Fibroblast of the aortic adventitia (primary cell): Measurements from ENCODE around the gene INO80D. TPM values are rescaled to one million over a fixed set of nuclear protein-coding genes. Genes with fewer than 3 reads are reported as not detected.
"Not testable (repeated sequence)": the region's sequence is repeated elsewhere in the genome, so short reads cannot be mapped to it uniquely, and the experiment has no call there.

Source experiments
- DNase-seq: peaks from one replicate; pipeline ENCODE4 v3.0.0-alpha.2; 2010; ENCODE audit warnings: low read depth
- H3K4me3 ChIP-seq: 2 replicates; pipeline ENCODE4 v1.5.1; 2011; ENCODE audit warnings: low read depth, mild to moderate bottlenecking, control low read depth, low read length, moderate library complexity
- CTCF ChIP-seq: IDR thresholded peaks from 2 replicates; pipeline ENCODE4 v1.5.1; 2011; ENCODE audit warnings: mild to moderate bottlenecking, low read length, control low read depth, inconsistent platforms; ENCODE audit not compliant: insufficient read depth
- total RNA-seq: library from RNA; depleted of rRNA; stranded (reverse); fragments of >200 nt; gene quantifications from 2 replicates; pipeline ENCODE4 v1.2.3, GENCODE V29; 2012; ENCODE audit warnings: low replicate concordance

The INO80D gene
- total RNA-seq, 1 donor, result 12.0 TPM

DNA sequence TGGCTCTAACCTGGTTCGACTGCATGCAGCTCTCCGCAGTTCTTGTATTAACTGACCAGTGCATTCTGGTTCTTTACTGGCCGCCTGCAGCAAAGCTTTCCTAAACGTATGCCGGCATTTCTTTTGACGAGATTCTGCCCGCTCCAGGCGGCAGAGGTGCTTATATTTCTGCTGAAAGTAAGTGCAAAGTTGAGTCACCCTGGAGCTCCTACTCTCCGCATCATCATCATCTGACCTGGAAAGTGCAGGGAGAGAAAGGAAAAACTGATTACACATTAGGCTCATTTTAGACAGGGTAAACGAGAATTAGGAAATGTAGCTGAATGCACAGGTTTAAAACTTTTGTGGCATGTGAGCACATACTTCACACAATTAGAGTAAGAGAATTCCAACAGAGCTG, 57.9 kb downstream of the INO80D start:
- no peak for DNase-seq
- TF ChIP-seq CTCF, result no peak
- no peak overlapping the region for H3K4me3 ChIP-seq

DNA sequence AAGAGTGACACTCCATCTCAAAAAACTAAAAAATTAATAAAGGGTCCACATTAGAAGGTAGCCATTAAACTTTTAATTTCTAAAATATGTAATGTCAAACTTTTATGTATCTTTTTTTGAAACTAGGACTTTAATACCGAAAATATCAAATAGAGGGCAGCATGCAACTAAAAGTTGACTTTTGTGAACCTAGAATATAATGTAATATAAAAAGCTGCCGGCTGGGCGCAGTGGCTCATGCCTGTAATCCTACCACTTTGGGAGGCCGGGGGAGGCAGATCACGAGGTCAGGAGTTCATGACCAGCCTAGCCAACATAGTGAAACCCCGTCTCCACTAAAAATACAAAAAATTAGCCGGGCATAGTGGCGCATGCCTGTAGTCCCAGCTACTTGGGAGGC, 62.8 kb downstream of the INO80D start:
- peak; percentile 19 for TF ChIP-seq CTCF
- no peak overlapping the region for H3K4me3 ChIP-seq
- DNase-seq, result peak; percentile 25

DNA sequence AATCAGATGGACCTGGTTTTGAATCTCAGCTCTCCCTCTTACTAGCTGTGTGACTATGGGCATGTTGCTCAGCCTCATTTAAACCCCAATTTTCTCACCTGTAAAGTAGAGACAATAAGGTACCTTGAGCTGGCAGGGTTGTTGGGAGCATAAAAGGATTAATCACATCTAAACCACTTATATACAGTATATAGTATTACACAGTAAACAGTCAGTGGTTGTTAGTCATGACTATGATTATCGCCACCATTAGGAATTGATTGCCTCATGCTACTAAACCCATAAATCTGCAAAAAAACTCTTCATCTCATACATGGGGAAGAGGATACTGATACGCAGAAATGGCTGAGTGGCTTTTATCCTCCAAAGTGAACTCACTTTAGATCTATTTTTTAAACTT, 65.8 kb downstream of the INO80D start:
- no peak for DNase-seq
- TF ChIP-seq CTCF, result no peak
- H3K4me3 ChIP-seq, result no peak overlapping the region

DNA sequence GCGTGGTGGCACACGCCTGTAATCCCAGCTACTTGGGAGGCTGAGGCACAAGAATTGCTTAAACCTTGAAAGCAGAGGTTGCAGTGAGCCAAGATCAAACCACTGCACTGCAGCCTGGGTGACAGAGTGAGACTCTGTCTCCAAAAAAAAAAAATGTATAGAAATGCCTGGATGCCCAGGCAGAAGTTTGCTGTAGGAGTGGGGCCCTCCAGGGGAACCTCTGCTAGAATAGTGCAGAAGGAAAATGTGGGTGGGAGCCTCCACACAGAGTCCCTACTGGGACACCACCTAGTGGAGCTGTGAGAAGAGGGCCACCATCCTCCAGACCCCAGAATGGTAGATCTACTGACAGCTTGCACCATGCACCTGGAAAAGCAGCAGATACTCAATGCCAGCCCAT, 70.2 kb downstream of the INO80D start:
- H3K4me3 ChIP-seq, DNase-seq: not testable (repeated sequence)

- no peak overlapping the region for H3K4me3 ChIP-seq
- DNase-seq, result no peak
Observed at GRCh38 chr2:206011795-206012194, 74.2 kb downstream of the INO80D start.

DNA sequence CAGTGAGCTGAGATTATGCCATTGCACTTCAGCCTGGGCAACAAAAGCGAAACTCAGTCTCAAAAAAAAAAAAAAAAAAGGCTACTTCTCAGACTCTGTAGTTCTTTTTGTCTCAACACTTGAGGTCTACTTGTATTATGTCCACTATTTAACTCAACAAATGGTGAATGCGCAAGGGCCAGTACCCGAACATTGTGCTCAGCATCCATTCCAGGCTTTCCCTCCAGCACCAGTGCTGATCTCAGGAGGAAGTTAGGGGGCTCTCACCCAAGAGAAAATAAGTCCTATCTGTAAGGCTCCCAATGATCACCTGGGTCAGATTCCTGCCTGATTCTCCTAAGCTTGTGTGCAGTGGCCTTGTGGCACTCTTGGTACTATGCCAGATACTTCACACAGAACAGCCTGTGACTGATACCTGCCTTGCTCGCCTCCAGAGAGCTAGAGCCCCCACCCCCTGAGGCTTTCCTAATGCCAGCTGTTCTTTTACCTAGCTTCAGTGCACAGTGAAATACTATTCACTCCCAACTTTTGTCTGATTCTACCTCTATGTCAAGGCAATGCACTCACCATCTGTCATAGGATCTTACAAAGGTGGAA, 74.9 kb downstream of the INO80D start:
- DNase-seq, result no peak
- no peak for TF ChIP-seq CTCF
- H3K4me3 ChIP-seq, result no peak overlapping the region

More at GRCh38 chr2:206011795-206012194, 74.2 kb downstream of the INO80D start:
- no peak for TF ChIP-seq CTCF

- H3K4me3 ChIP-seq, result no peak overlapping the region
- no peak for DNase-seq
- TF ChIP-seq CTCF, result peak; percentile 10
Observed at GRCh38 chr2:206004004-206004693, 81.8 kb downstream of the INO80D start.
